Neural cell (in vitro differentiated cells): ENCODE results near the gene FAM193B.

Experiments
- EP300 ChIP-seq: fragments of 450-650 bp; conservative IDR thresholded peaks from 2 replicates; pipeline ENCODE4 v1.6.1; 2014; ENCODE audit warnings: antibody characterized with exemption, mild to moderate bottlenecking, moderate library complexity; ENCODE audit not compliant: poor library complexity, severe bottlenecking
- EZH2 ChIP-seq: fragments of 200-600, 300-800 bp; shearing (Covaris generic), sonication (generic); IDR thresholded peaks from 2 replicates; pipeline ENCODE4 v1.6.1; 2014; ENCODE audit warnings: antibody characterized with exemption, low read length, borderline replicate concordance, mild to moderate bottlenecking; ENCODE audit not compliant: insufficient read depth, poor library complexity, severe bottlenecking
- MXI1 ChIP-seq: fragments of 450-650 bp; conservative IDR thresholded peaks from 2 replicates; pipeline ENCODE4 v1.6.1; 2014; ENCODE audit warnings: antibody characterized with exemption, mild to moderate bottlenecking; ENCODE audit not compliant: poor library complexity, severe bottlenecking
- POLR2AphosphoS5 ChIP-seq: IDR thresholded peaks from 2 replicates; pipeline ENCODE4 v1.6.1; 2012
- REST ChIP-seq: IDR thresholded peaks from 2 replicates; pipeline ENCODE4 v1.6.1; 2012; ENCODE audit warnings: borderline replicate concordance
- TF ChIP-seq, protein P1 (sequence below): fragments of 450-650 bp; IDR thresholded peaks from 2 replicates; pipeline ENCODE4 v1.5.1; 2014; ENCODE audit warnings: antibody characterized with exemption, mild to moderate bottlenecking, moderate library complexity; ENCODE audit not compliant: poor library complexity, severe bottlenecking

GRCh38 chr5:177514541-177514940 lies 39.8 kb downstream of the FAM193B start:
- TF ChIP-seq REST, result no peak
- no peak for TF ChIP-seq EZH2
- TF ChIP-seq, protein P1, sequence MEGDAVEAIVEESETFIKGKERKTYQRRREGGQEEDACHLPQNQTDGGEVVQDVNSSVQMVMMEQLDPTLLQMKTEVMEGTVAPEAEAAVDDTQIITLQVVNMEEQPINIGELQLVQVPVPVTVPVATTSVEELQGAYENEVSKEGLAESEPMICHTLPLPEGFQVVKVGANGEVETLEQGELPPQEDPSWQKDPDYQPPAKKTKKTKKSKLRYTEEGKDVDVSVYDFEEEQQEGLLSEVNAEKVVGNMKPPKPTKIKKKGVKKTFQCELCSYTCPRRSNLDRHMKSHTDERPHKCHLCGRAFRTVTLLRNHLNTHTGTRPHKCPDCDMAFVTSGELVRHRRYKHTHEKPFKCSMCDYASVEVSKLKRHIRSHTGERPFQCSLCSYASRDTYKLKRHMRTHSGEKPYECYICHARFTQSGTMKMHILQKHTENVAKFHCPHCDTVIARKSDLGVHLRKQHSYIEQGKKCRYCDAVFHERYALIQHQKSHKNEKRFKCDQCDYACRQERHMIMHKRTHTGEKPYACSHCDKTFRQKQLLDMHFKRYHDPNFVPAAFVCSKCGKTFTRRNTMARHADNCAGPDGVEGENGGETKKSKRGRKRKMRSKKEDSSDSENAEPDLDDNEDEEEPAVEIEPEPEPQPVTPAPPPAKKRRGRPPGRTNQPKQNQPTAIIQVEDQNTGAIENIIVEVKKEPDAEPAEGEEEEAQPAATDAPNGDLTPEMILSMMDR, result no peak
- no peak for TF ChIP-seq EP300
- TF ChIP-seq POLR2AphosphoS5, result no peak
- no peak for TF ChIP-seq MXI1
